HL-60 (cell line): ENCODE measurements around the gene SMOC2.

Experiments used
- DNase-seq, 2 experiments: peaks; one replicate each; pipeline ENCODE4 v3.0.0-alpha.2; 2010 to 2020; ENCODE audit warnings: low read depth in 1 of 2, low spot score in 1 of 2
- H3K27ac ChIP-seq: fragments of 250-450 bp; sonication (Bioruptor Pico); replicated peaks from 2 replicates; pipeline ENCODE4 v1.5.1; 2020; ENCODE audit warnings: mild to moderate bottlenecking, moderate library complexity
- H3K27me3 ChIP-seq: fragments of 250-450 bp; sonication (Bioruptor Pico); 2 replicates; pipeline ENCODE4 v1.5.1; 2021; ENCODE audit warnings: mild to moderate bottlenecking, moderate library complexity; ENCODE audit not compliant: insufficient read depth, poor library complexity, severe bottlenecking
- H3K4me3 ChIP-seq: replicated peaks from 2 replicates; pipeline ENCODE4 v1.5.1; 2011; ENCODE audit warnings: mild to moderate bottlenecking, control low read depth, low read length; ENCODE audit not compliant: insufficient read depth
- CTCF ChIP-seq: IDR thresholded peaks from one replicate; pipeline ENCODE4 v1.5.1; 2011; ENCODE audit warnings: low read length, control low read depth, inconsistent platforms; ENCODE audit not compliant: insufficient read depth
- GABPA ChIP-seq: IDR thresholded peaks from 2 replicates; pipeline ENCODE4 v1.6.1; 2012; ENCODE audit warnings: low read depth
- POLR2AphosphoS5 ChIP-seq: IDR thresholded peaks from 2 replicates; pipeline ENCODE4 v1.6.1; 2012; ENCODE audit warnings: low read depth
- REST ChIP-seq: IDR thresholded peaks from 2 replicates; pipeline ENCODE4 v1.6.1; 2012; ENCODE audit warnings: low read depth; ENCODE audit not compliant: insufficient replicate concordance
- SPI1 ChIP-seq: IDR thresholded peaks from 2 replicates; pipeline ENCODE4 v1.6.1; 2012; ENCODE audit warnings: low read depth, mild to moderate bottlenecking, borderline replicate concordance

SMOC2 gene

GRCh38 chr6:168462289-168462853 is 21.4 kb downstream of the SMOC2 start:
- DNase-seq: no peak
- TF ChIP-seq POLR2AphosphoS5: no peak
- TF ChIP-seq CTCF: no peak
- no peak for TF ChIP-seq REST
- no peak for TF ChIP-seq SPI1
- no peak for TF ChIP-seq GABPA

GRCh38 chr6:168464546-168464945 is 23.6 kb downstream of the SMOC2 start:
- no peak overlapping the region for H3K4me3 ChIP-seq
- no peak overlapping the region for H3K27ac ChIP-seq
- TF ChIP-seq CTCF (no peak), REST (no peak), POLR2AphosphoS5 (no peak), SPI1 (no peak), GABPA (no peak)
- no peak for DNase-seq
- H3K27me3 ChIP-seq: no peaks in the 10 kb centered on the region

More at GRCh38 chr6:168462289-168462853, 21.4 kb downstream of the SMOC2 start:
- Histone ChIP-seq H3K27ac (no peak overlapping the region), H3K4me3 (no peak overlapping the region), H3K27me3 (no peaks in the 10 kb centered on the region)

GRCh38 chr6:168468045-168468444 is 27.1 kb downstream of the SMOC2 start:
- no peak for DNase-seq
- no peaks in the 10 kb centered on the region for H3K27me3 ChIP-seq
- H3K4me3 ChIP-seq: no peak overlapping the region
- H3K27ac ChIP-seq: no peak overlapping the region
- no peak for TF ChIP-seq CTCF
- TF ChIP-seq REST: no peak
- TF ChIP-seq GABPA: no peak
- TF ChIP-seq POLR2AphosphoS5: no peak
- TF ChIP-seq SPI1: no peak
